Measurements from ENCODE around the gene ST3GAL4. TPM values are rescaled to one million over a fixed set of nuclear protein-coding genes. Genes with fewer than 3 reads are reported as not detected.
"Not testable (repeated sequence)": the region's sequence is repeated elsewhere in the genome, so short reads cannot be mapped to it uniquely, and the experiment has no call there.

Gene ST3GAL4
- total and polyA plus RNA-seq, 2 experiments from 2014 or later = 19.1 to 25.6 TPM

GRCh38 chr11:126345283-126345682, 10.2 kb upstream of the ST3GAL4 start:
- Histone ChIP-seq H3K27me3 (no peaks in the 10 kb centered on the region), H3K9me3 (ENCODE audit: low read depth) (no peaks in the 10 kb centered on the region), H3K36me3 (no peaks in the 10 kb centered on the region), H3K27ac (peak overlapping the region; percentile 58), H3K4me1 (ENCODE audit: low read depth) (peaks cover 33% of the 10 kb centered on the region), H3K4me3 (no peak overlapping the region)
- no peak for TF ChIP-seq CTCF (IDR thresholded peaks at IDR 0.05; ENCODE audit: low read depth, low read length)
- no peak for DNase-seq (ENCODE audit: low read depth in 1 of 2, low spot score in 1 of 2)

- Histone ChIP-seq H3K27ac (peak overlapping the region; percentile 58), H3K36me3 (no peaks in the 10 kb centered on the region), H3K27me3 (no peaks in the 10 kb centered on the region), H3K4me1 (ENCODE audit: low read depth) (peaks cover 31% of the 10 kb centered on the region), H3K4me3 (no peak overlapping the region), H3K9me3 (ENCODE audit: low read depth) (no peaks in the 10 kb centered on the region)
- no peak for TF ChIP-seq CTCF (IDR thresholded peaks at IDR 0.05; ENCODE audit: low read depth, low read length)
- peak in 1 of 2 donors; percentile 92 for DNase-seq (ENCODE audit: low read depth in 1 of 2, low spot score in 1 of 2)
These were observed 9.5 kb upstream of the ST3GAL4 start for GRCh38 chr11:126345759-126346585.

GRCh38 chr11:126346586-126346940, 8.9 kb upstream of the ST3GAL4 start:
- DNase-seq (ENCODE audit: low read depth in 1 of 2, low spot score in 1 of 2) = no peak
- H3K9me3 ChIP-seq (ENCODE audit: low read depth) = no peaks in the 10 kb centered on the region
- no peaks in the 10 kb centered on the region for H3K27me3 ChIP-seq
- no peak for TF ChIP-seq CTCF (IDR thresholded peaks at IDR 0.05; ENCODE audit: low read depth, low read length)
- peaks cover 31% of the 10 kb centered on the region for H3K4me1 ChIP-seq (ENCODE audit: low read depth)
- H3K36me3 ChIP-seq = no peaks in the 10 kb centered on the region
- H3K27ac ChIP-seq = peak overlapping the region; percentile 58
- no peak overlapping the region for H3K4me3 ChIP-seq

- peaks cover 31% of the 10 kb centered on the region for H3K4me1 ChIP-seq (ENCODE audit: low read depth)
- H3K27me3 ChIP-seq; H3K27ac ChIP-seq; H3K4me3 ChIP-seq; H3K36me3 ChIP-seq; H3K9me3 ChIP-seq (ENCODE audit: low read depth); DNase-seq (ENCODE audit: low read depth in 1 of 2, low spot score in 1 of 2): not testable (repeated sequence)
These were observed 8.5 kb upstream of the ST3GAL4 start for GRCh38 chr11:126346946-126347345.

GRCh38 chr11:126347751-126348668, 7.5 kb upstream of the ST3GAL4 start:
- peak; percentile 49 to 84 for DNase-seq (ENCODE audit: low read depth in 1 of 2, low spot score in 1 of 2)
- no peaks in the 10 kb centered on the region for H3K27me3 ChIP-seq
- H3K27ac ChIP-seq = peak overlapping the region; percentile 89
- H3K4me3 ChIP-seq = no peak overlapping the region
- H3K9me3 ChIP-seq (ENCODE audit: low read depth) = no peaks in the 10 kb centered on the region
- no peak for TF ChIP-seq CTCF (IDR thresholded peaks at IDR 0.05; ENCODE audit: low read depth, low read length)
- peaks cover 31% of the 10 kb centered on the region for H3K4me1 ChIP-seq (ENCODE audit: low read depth)
- no peaks in the 10 kb centered on the region for H3K36me3 ChIP-seq

All from cardiac muscle cell (in vitro differentiated cells and primary cell).